SK-N-MC (cell line): ENCODE results near the gene RIF1.

Source experiments
- FOXP2 ChIP-seq: optimal IDR thresholded peaks from 2 replicates; pipeline ENCODE3; 2011; ENCODE audit warnings: mild to moderate bottlenecking, moderate library complexity; ENCODE audit not compliant: insufficient read depth; ENCODE audit errors: extremely low read length, control extremely low read depth
- POLR2AphosphoS5 ChIP-seq: IDR thresholded peaks from 2 replicates; pipeline ENCODE4 v1.6.1; 2012; ENCODE audit warnings: mild to moderate bottlenecking, low read depth, low read length, borderline replicate concordance

DNA sequence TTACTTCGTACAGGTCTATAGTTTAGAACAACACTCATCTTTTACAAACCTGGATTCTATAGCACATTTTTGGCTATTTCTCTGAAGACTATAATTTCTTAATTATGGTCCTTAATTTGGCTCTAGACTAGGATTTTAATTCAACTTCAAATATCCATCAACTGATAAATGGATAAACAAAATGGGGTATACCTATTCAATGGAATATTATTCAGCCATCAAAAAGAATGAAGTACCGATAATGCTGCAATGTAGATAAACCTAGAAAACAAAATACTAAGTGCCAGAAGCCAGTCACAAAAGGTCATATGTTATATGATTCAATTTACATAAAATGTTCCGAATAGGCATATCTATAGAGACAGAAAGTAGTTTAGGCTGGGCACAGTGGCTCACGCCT is 15.2 kb upstream of the RIF1 start:
- TF ChIP-seq POLR2AphosphoS5: no peak
- TF ChIP-seq FOXP2: no peak
